Testis (tissue), 3 donors: ENCODE results near the gene ERBB3. TPM values are rescaled to one million over a fixed set of nuclear protein-coding genes. Genes with fewer than 3 reads are reported as not detected.
"Not testable (repeated sequence)": the region's sequence is repeated elsewhere in the genome, so short reads cannot be mapped to it uniquely, and the experiment has no call there.

ENCODE experiments used
- DNase-seq: peaks from one replicate; pipeline ENCODE4 v3.0.0-alpha.2; 2019
- H3K27ac ChIP-seq, 2 donors: fragments of 200-600 bp; sonication (generic); one replicate each; pipeline ENCODE4 v1.5.1; 2019
- H3K27me3 ChIP-seq: fragments of 200-600 bp; sonication (generic); one replicate; pipeline ENCODE4 v1.5.1; 2019
- H3K36me3 ChIP-seq: fragments of 200-600 bp; sonication (generic); one replicate; pipeline ENCODE4 v1.5.1; 2017; ENCODE audit warnings: low read depth; ENCODE audit errors: missing control alignments
- H3K4me1 ChIP-seq: fragments of 200-600 bp; sonication (generic); one replicate; pipeline ENCODE4 v1.5.1; 2019
- H3K4me3 ChIP-seq, 2 donors: fragments of 200-600 bp; sonication (generic); one replicate each; pipeline ENCODE4 v1.5.1; 2017 to 2019
- H3K9me3 ChIP-seq: fragments of 200-600 bp; sonication (generic); one replicate; pipeline ENCODE4 v1.5.1; 2017
- CTCF ChIP-seq, 3 experiments: fragments of 450-650 bp in 2 of 3; fragments of 200-600 bp in 1 of 3; sonication (generic) in 1 of 3; IDR thresholded peaks; one replicate each; pipeline ENCODE4 v1.5.1; 2016 to 2019; ENCODE audit warnings: antibody characterized with exemption in 3 of 3, mild to moderate bottlenecking in 2 of 3, moderate library complexity in 1 of 3
- POLR2A ChIP-seq: fragments of 450-650 bp; IDR thresholded peaks from one replicate; pipeline ENCODE4 v1.6.1; 2017; ENCODE audit warnings: antibody characterized with exemption, mild to moderate bottlenecking, moderate library complexity
- WGBS, 2 donors: methylation state at CpG; one replicate each; pipeline ENCODE4 v1.1.5; 2018; 5-methylcytosine and 5-hydroxymethylcytosine counted together
- intact Hi-C: fragments of 100-400 bp; cut with DNase I; formaldehyde crosslinking; loops from one replicate; pipeline ENCODE4 v1.15.1; 2023; ENCODE audit warnings: low total_unique reads
- polyA plus RNA-seq: library from polyadenylated mRNA; stranded (reverse); fragments of 350-450 nt; fragmentation: Illumina TruSeq; extraction: RNeasy Lipid Tissue Mini Kit (QIAGEN cat#74804); gene quantifications from one replicate; pipeline ENCODE4 v1.2.3, GENCODE V29; 2014; ENCODE audit warnings: low read depth, low replicate concordance; ENCODE audit not compliant: insufficient read depth
- total RNA-seq, 2 donors: library from RNA; depleted of rRNA; stranded (reverse); fragments of >200 nt; gene quantifications; one replicate each; pipeline ENCODE4 v1.2.3, GENCODE V29; 2016

Gene ERBB3
- total and polyA plus RNA-seq, 3 donors from 2014 or later, result 3.3 to 9.8 (median 6.1) TPM

- peak; percentile 98 for DNase-seq
- Histone ChIP-seq H3K4me1 (peaks cover 19% of the 10 kb centered on the region), H3K27ac (peak within 1 kb of the TSS; percentile 89 to 91), H3K36me3 (no peaks in the 10 kb centered on the region), H3K27me3 (no peaks in the 10 kb centered on the region), H3K4me3 (peak within 1 kb of the TSS; percentile 71 to 90), H3K9me3 (no peaks in the 10 kb centered on the region)
- TF ChIP-seq POLR2A, result peak; percentile 85
- TF ChIP-seq CTCF (IDR thresholded peaks at IDR 0.05), result peak in 1 of 3 experiments; percentile 36
- 1% methylated on average over 34 of the region's 34 CpGs for WGBS, 2 donors
- intact Hi-C loops, result no loop called here
Observed at GRCh38 chr12:56116267-56117081, 36.5 kb downstream of the ERBB3 start, which contains the start of gene RPL41. TSS of gene RPL41 (plus strand) at chr12:56116633.

GRCh38 chr12:56117082-56117706 lies 37.2 kb downstream of the ERBB3 start:
- WGBS, 2 donors, result 1 to 2% methylated on average over 15 to 16 of the region's 16 CpGs
- intact Hi-C loops, H3K27me3 ChIP-seq, H3K36me3 ChIP-seq, H3K9me3 ChIP-seq, DNase-seq: not testable (repeated sequence)
- peak overlapping the region; percentile 89 to 91 for H3K27ac ChIP-seq
- H3K4me1 ChIP-seq, result peaks cover 19% of the 10 kb centered on the region
- H3K4me3 ChIP-seq, result peak overlapping the region; percentile 71 to 90

GRCh38 chr12:56117778-56118687 lies 38.1 kb downstream of the ERBB3 start, which contains the start of gene ZC3H10:
TSS of gene ZC3H10 (plus strand) at chr12:56118266. CDS start at chr12:56120563, 2,297 bp downstream.
- DNase-seq, result peak; percentile 99
- Histone ChIP-seq H3K27me3 (no peaks in the 10 kb centered on the region), H3K4me3 (peak within 1 kb of the TSS; percentile 80 to 90), H3K36me3 (no peaks in the 10 kb centered on the region), H3K9me3 (no peaks in the 10 kb centered on the region), H3K4me1 (peaks cover 19% of the 10 kb centered on the region), H3K27ac (peak within 1 kb of the TSS; percentile 89 to 95)
- WGBS, 2 donors, result 0% methylated on average over 12 to 61 of the region's 61 CpGs
- TF ChIP-seq POLR2A, result peak; percentile 88
- peak; percentile 23 to 67 (median 61) for TF ChIP-seq CTCF (IDR thresholded peaks at IDR 0.05)
- intact Hi-C loops, result loop anchor here (2.0 kb wide), 1 partner anchor 71 kb away; the partner anchor contains the start of gene SMARCC2

- intact Hi-C loops, result loop anchor here (2.0 kb wide), 1 partner anchor 70 kb away; the partner anchor contains the start of gene SMARCC2
- H3K27me3 ChIP-seq, result no peaks in the 10 kb centered on the region
- H3K27ac ChIP-seq, result peak overlapping the region; percentile 68 to 95
- peaks cover 19% of the 10 kb centered on the region for H3K4me1 ChIP-seq
- peak overlapping the region; percentile 80 to 90 for H3K4me3 ChIP-seq
- no peak for DNase-seq
- WGBS, 2 donors, result 4 to 6% methylated on average over 13 of the region's 13 CpGs
- no peaks in the 10 kb centered on the region for H3K9me3 ChIP-seq
- TF ChIP-seq POLR2A (no peak), CTCF (IDR thresholded peaks at IDR 0.05) (no peak)
- H3K36me3 ChIP-seq, result no peaks in the 10 kb centered on the region
Observed at GRCh38 chr12:56118688-56119357, 38.9 kb downstream of the ERBB3 start.
